ENCODE results near the gene NFX1.

Gene NFX1

GRCh38 chr9:33287087-33287490 is 3.2 kb upstream of the NFX1 start:
- intact Hi-C loops (cut with micrococcal nuclease): loop anchor here (1.0 kb wide), 1 partner anchor 11 kb away; no protein-coding TSS in a partner anchor
- Mint-ChIP-seq H3K9me3 (no peaks in the 10 kb centered on the region), H3K27ac (peak overlapping the region; percentile 100), H3K27me3 (no peaks in the 10 kb centered on the region), H3K4me3 (no peak overlapping the region), H3K4me1 (ENCODE audit: low read depth) (peaks cover 22% of the 10 kb centered on the region), H3K36me3 (ENCODE audit: low read depth) (peaks cover 61% of the 10 kb centered on the region)

- intact Hi-C loops (cut with micrococcal nuclease): no loop called here
- Mint-ChIP-seq H3K4me3 (no peak overlapping the region), H3K27ac (peak overlapping the region; percentile 100), H3K36me3 (ENCODE audit: low read depth) (peaks cover 61% of the 10 kb centered on the region), H3K4me1 (ENCODE audit: low read depth) (peaks cover 23% of the 10 kb centered on the region), H3K9me3 (no peaks in the 10 kb centered on the region), H3K27me3 (no peaks in the 10 kb centered on the region)
Measured at GRCh38 chr9:33288235-33288634, 2.1 kb upstream of the NFX1 start.

GRCh38 chr9:33288828-33289483 is 1.4 kb upstream of the NFX1 start:
- H3K36me3 Mint-ChIP-seq (ENCODE audit: low read depth): peaks cover 59% of the 10 kb centered on the region
- no peak overlapping the region for H3K4me3 Mint-ChIP-seq
- H3K9me3 Mint-ChIP-seq: no peaks in the 10 kb centered on the region
- peaks cover 22% of the 10 kb centered on the region for H3K4me1 Mint-ChIP-seq (ENCODE audit: low read depth)
- peak overlapping the region; percentile 100 for H3K27ac Mint-ChIP-seq
- intact Hi-C loops (cut with micrococcal nuclease): no loop called here
- no peaks in the 10 kb centered on the region for H3K27me3 Mint-ChIP-seq

- peaks cover 25% of the 10 kb centered on the region for H3K4me1 Mint-ChIP-seq (ENCODE audit: low read depth)
- H3K4me3 Mint-ChIP-seq: peak overlapping the region; percentile 96
- H3K27ac Mint-ChIP-seq: peak overlapping the region; percentile 100
- no peaks in the 10 kb centered on the region for H3K9me3 Mint-ChIP-seq
- no peaks in the 10 kb centered on the region for H3K27me3 Mint-ChIP-seq
- intact Hi-C loops (cut with micrococcal nuclease): no loop called here
- H3K36me3 Mint-ChIP-seq (ENCODE audit: low read depth): peaks cover 58% of the 10 kb centered on the region
Measured at GRCh38 chr9:33289496-33289895, 820 bp upstream of the NFX1 start.

- H3K27me3 Mint-ChIP-seq: no peaks in the 10 kb centered on the region
- H3K27ac Mint-ChIP-seq: peak overlapping the region; percentile 100
- no peaks in the 10 kb centered on the region for H3K9me3 Mint-ChIP-seq
- intact Hi-C loops (cut with micrococcal nuclease): loop anchor here (10.0 kb wide), 1 partner anchor 185 kb away; the partner anchor contains the start of gene NOL6
- H3K36me3 Mint-ChIP-seq (ENCODE audit: low read depth): peaks cover 58% of the 10 kb centered on the region
- peak overlapping the region; percentile 96 for H3K4me3 Mint-ChIP-seq
- peaks cover 29% of the 10 kb centered on the region for H3K4me1 Mint-ChIP-seq (ENCODE audit: low read depth)
Measured at GRCh38 chr9:33289936-33290246, 425 bp upstream of the NFX1 start.

- intact Hi-C loops (cut with micrococcal nuclease): loop anchor here (10.0 kb wide), 1 partner anchor 184 kb away; the partner anchor contains the start of gene NOL6
- H3K36me3 Mint-ChIP-seq (ENCODE audit: low read depth): peaks cover 58% of the 10 kb centered on the region
- no peaks in the 10 kb centered on the region for H3K27me3 Mint-ChIP-seq
- H3K4me3 Mint-ChIP-seq: peak overlapping the region; percentile 96
- H3K4me1 Mint-ChIP-seq (ENCODE audit: low read depth): peaks cover 34% of the 10 kb centered on the region
- H3K9me3 Mint-ChIP-seq: no peaks in the 10 kb centered on the region
- H3K27ac Mint-ChIP-seq: peak overlapping the region; percentile 100
Measured at GRCh38 chr9:33291031-33291397, 698 bp downstream of the NFX1 start.

GRCh38 chr9:33291901-33292300 is 1.6 kb downstream of the NFX1 start:
- H3K27me3 Mint-ChIP-seq: no peaks in the 10 kb centered on the region
- H3K9me3 Mint-ChIP-seq: no peaks in the 10 kb centered on the region
- peak overlapping the region; percentile 96 for H3K4me3 Mint-ChIP-seq
- peaks cover 43% of the 10 kb centered on the region for H3K4me1 Mint-ChIP-seq (ENCODE audit: low read depth)
- peak overlapping the region; percentile 100 for H3K27ac Mint-ChIP-seq
- intact Hi-C loops (cut with micrococcal nuclease): loop anchor here (10.0 kb wide), 1 partner anchor 183 kb away; the partner anchor contains the start of gene NOL6
- peaks cover 63% of the 10 kb centered on the region for H3K36me3 Mint-ChIP-seq (ENCODE audit: low read depth)

- H3K9me3 Mint-ChIP-seq: no peaks in the 10 kb centered on the region
- H3K4me3 Mint-ChIP-seq: no peak overlapping the region
- no peak overlapping the region for H3K27ac Mint-ChIP-seq
- peaks cover 62% of the 10 kb centered on the region for H3K4me1 Mint-ChIP-seq (ENCODE audit: low read depth)
- no peaks in the 10 kb centered on the region for H3K27me3 Mint-ChIP-seq
- intact Hi-C loops (cut with micrococcal nuclease): loop anchor here (10.0 kb wide), 1 partner anchor 181 kb away; the partner anchor contains the start of gene NOL6
- peaks cover 82% of the 10 kb centered on the region for H3K36me3 Mint-ChIP-seq (ENCODE audit: low read depth)
Measured at GRCh38 chr9:33293782-33294181, 3.5 kb downstream of the NFX1 start.

GRCh38 chr9:33294670-33295432 is 4.5 kb downstream of the NFX1 start:
- peaks cover 93% of the 10 kb centered on the region for H3K36me3 Mint-ChIP-seq (ENCODE audit: low read depth)
- H3K4me3 Mint-ChIP-seq: no peak overlapping the region

GRCh38 chr9:33295571-33295970 is 5.3 kb downstream of the NFX1 start:
- H3K27me3 Mint-ChIP-seq: no peaks in the 10 kb centered on the region
- H3K4me3 Mint-ChIP-seq: no peak overlapping the region

More at GRCh38 chr9:33294670-33295432, 4.5 kb downstream of the NFX1 start:
- Mint-ChIP-seq H3K27ac (peak overlapping the region; percentile 71), H3K9me3 (no peaks in the 10 kb centered on the region), H3K27me3 (no peaks in the 10 kb centered on the region), H3K4me1 (ENCODE audit: low read depth) (peaks cover 71% of the 10 kb centered on the region)
- intact Hi-C loops (cut with micrococcal nuclease): loop anchor here (10.0 kb wide), 1 partner anchor 180 kb away; the partner anchor contains the start of gene NOL6

GRCh38 chr9:33297432-33297831 is 7.1 kb downstream of the NFX1 start:
- peak overlapping the region; percentile 86 for H3K27ac Mint-ChIP-seq
- intact Hi-C loops (cut with micrococcal nuclease): loop anchor here (10.0 kb wide), 1 partner anchor 177 kb away; the partner anchor contains the start of gene NOL6
- no peaks in the 10 kb centered on the region for H3K9me3 Mint-ChIP-seq
- peaks cover 55% of the 10 kb centered on the region for H3K4me1 Mint-ChIP-seq (ENCODE audit: low read depth)
- H3K36me3 Mint-ChIP-seq (ENCODE audit: low read depth): peaks cover 87% of the 10 kb centered on the region
- H3K4me3 Mint-ChIP-seq: no peak overlapping the region
- H3K27me3 Mint-ChIP-seq: no peaks in the 10 kb centered on the region

More at GRCh38 chr9:33295571-33295970, 5.3 kb downstream of the NFX1 start:
- peaks cover 71% of the 10 kb centered on the region for H3K4me1 Mint-ChIP-seq (ENCODE audit: low read depth)
- intact Hi-C loops (cut with micrococcal nuclease): loop anchor here (10.0 kb wide), 1 partner anchor 179 kb away; the partner anchor contains the start of gene NOL6
- peak overlapping the region; percentile 86 for H3K27ac Mint-ChIP-seq
- peaks cover 93% of the 10 kb centered on the region for H3K36me3 Mint-ChIP-seq (ENCODE audit: low read depth)
- no peaks in the 10 kb centered on the region for H3K9me3 Mint-ChIP-seq

GRCh38 chr9:33300546-33300945 is 10.2 kb downstream of the NFX1 start:
- Mint-ChIP-seq H3K36me3 (ENCODE audit: low read depth) (peaks cover 58% of the 10 kb centered on the region), H3K4me1 (ENCODE audit: low read depth) (peaks cover 39% of the 10 kb centered on the region)

GRCh38 chr9:33304362-33304761 is 14.0 kb downstream of the NFX1 start:
- H3K27me3 Mint-ChIP-seq: no peaks in the 10 kb centered on the region
- no peak overlapping the region for H3K4me3 Mint-ChIP-seq
- intact Hi-C loops (cut with micrococcal nuclease): no loop called here
- H3K4me1 Mint-ChIP-seq (ENCODE audit: low read depth): peaks cover 3% of the 10 kb centered on the region
- peaks cover 30% of the 10 kb centered on the region for H3K36me3 Mint-ChIP-seq (ENCODE audit: low read depth)
- no peak overlapping the region for H3K27ac Mint-ChIP-seq
- no peaks in the 10 kb centered on the region for H3K9me3 Mint-ChIP-seq

More at GRCh38 chr9:33300546-33300945, 10.2 kb downstream of the NFX1 start:
- no peaks in the 10 kb centered on the region for H3K9me3 Mint-ChIP-seq
- H3K27ac Mint-ChIP-seq: no peak overlapping the region
- intact Hi-C loops (cut with micrococcal nuclease): no loop called here
- no peaks in the 10 kb centered on the region for H3K27me3 Mint-ChIP-seq
- H3K4me3 Mint-ChIP-seq: no peak overlapping the region

- Mint-ChIP-seq H3K4me1 (ENCODE audit: low read depth) (no peaks in the 10 kb centered on the region), H3K36me3 (ENCODE audit: low read depth) (peaks cover 27% of the 10 kb centered on the region), H3K9me3 (no peaks in the 10 kb centered on the region), H3K4me3 (no peak overlapping the region), H3K27me3 (no peaks in the 10 kb centered on the region), H3K27ac (no peak overlapping the region)
- intact Hi-C loops (cut with micrococcal nuclease): no loop called here
Measured at GRCh38 chr9:33306037-33306436, 15.7 kb downstream of the NFX1 start.
